ENCODE results near the gene PRELID1. TPM values are rescaled to one million over a fixed set of nuclear protein-coding genes. Genes with fewer than 3 reads are reported as not detected.

The PRELID1 gene
- total RNA-seq, 1 donor from 2014 or later, result 196 TPM

DNA sequence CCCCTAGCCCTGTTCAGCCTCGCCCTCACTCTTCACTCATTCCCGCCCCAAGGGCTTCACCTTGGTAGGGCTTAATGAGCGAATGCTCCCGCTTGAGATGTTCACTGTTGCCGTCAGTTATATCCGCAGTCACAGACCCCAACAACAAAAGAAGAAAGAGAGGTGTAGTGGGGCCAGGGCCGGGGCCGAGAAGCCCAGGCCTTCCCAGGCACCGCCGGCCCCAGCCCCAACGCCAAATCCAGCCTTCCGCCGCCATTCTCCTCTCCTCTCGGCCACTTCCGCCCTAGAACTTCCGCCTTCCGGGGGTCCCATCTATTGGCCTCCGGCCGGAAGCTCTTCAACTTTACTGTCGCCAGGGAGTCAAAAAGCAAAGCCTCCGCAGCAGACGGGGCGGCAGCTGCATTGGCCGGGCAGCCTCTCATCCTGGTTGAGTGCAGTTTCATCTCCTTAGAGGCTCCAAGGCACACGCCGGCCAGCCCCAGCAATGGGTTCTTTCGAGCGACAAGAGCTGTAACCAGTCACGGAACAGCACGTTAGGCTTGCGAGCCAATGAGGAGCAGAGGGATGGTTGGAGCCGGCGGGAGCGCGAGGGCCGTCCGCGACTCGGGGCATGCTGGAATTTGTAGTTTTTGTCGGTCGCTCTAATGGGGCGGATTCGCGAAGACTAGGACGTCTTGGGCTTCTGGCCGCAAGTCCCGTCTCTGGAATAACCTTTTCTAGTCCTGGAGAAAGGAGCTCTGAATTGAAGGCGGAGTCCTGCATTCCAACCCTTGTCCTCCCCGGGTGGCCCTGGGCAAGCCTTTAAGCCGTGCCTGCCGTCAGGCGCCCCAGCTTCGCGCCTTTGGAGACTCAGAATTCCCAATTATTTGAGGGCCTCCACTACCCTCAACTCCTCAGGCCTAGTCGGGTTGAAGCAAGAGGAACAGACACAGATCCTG is 48.1 kb downstream of the PRELID1 start, which contains the start of gene LMAN2:
LMAN2 (minus strand) TSS at position 277 of the 938 bp plus-strand sequence; CDS start at position 256, 21 bp downstream.
- no peak for FAIRE-seq

GRCh38 chr5:177353093-177353492 is 49.5 kb downstream of the PRELID1 start:
- H3K9ac ChIP-seq (ENCODE audit: low read length), result no peak overlapping the region
- H3K36me3 ChIP-seq (ENCODE audit: insufficient read depth, low read length), result peaks cover 7% of the 10 kb centered on the region
- DNase-seq (ENCODE audit: low read depth), result no peak
- H3K27ac ChIP-seq (ENCODE audit: low read depth, low read length), result no peak overlapping the region
- no peaks in the 10 kb centered on the region for H3K9me3 ChIP-seq (ENCODE audit: insufficient read depth, low read depth, low read length)
- H2AFZ ChIP-seq (ENCODE audit: low read depth, low read length), result no peak overlapping the region
- no peaks in the 10 kb centered on the region for H3K27me3 ChIP-seq (ENCODE audit: insufficient read depth, low read length)
- H4K20me1 ChIP-seq (ENCODE audit: insufficient read depth, low read length), result peaks cover 21% of the 10 kb centered on the region
- H3K4me2 ChIP-seq (ENCODE audit: low read length), result no peak overlapping the region
- Mint-ChIP-seq H3K27me3 (ENCODE audit: low read depth, unreplicated experiment) (peaks cover 5% of the 10 kb centered on the region), H3K4me1 (ENCODE audit: low read depth, unreplicated experiment) (peaks cover 29% of the 10 kb centered on the region), H3K36me3 (ENCODE audit: low read depth, unreplicated experiment) (peaks cover 2% of the 10 kb centered on the region), H3K27ac (ENCODE audit: unreplicated experiment) (peak overlapping the region; percentile 47), H3K9me3 (ENCODE audit: unreplicated experiment) (peaks cover 6% of the 10 kb centered on the region), H3K4me3 (ENCODE audit: unreplicated experiment) (peak overlapping the region; percentile 45)
- no peak for FAIRE-seq
- no peak for TF ChIP-seq CTCF (IDR thresholded peaks at IDR 0.05; ENCODE audit: insufficient read depth, low read depth, low read length)
- TF ChIP-seq EZH2 (IDR thresholded peaks at IDR 0.05; ENCODE audit: insufficient read depth, low read length), result no peak
- H3K79me2 ChIP-seq (ENCODE audit: insufficient read depth, low read length), result peaks cover 32% of the 10 kb centered on the region
- H3K4me1 ChIP-seq (ENCODE audit: insufficient read depth, low read length), result peaks cover 25% of the 10 kb centered on the region
- no peak overlapping the region for H3K4me3 ChIP-seq (ENCODE audit: insufficient read depth, low read depth, low read length)

More for the DNA sequence above, 48.1 kb downstream of the PRELID1 start, which contains the start of gene LMAN2:
- peaks cover 18% of the 10 kb centered on the region for H3K4me1 ChIP-seq (ENCODE audit: insufficient read depth, low read length)
- H2AFZ ChIP-seq (ENCODE audit: low read depth, low read length), result peak within 1 kb of the TSS; percentile 88
- DNase-seq (ENCODE audit: low read depth), result peak; percentile 96
- H3K36me3 ChIP-seq (ENCODE audit: insufficient read depth, low read length), result peaks cover 17% of the 10 kb centered on the region
- H4K20me1 ChIP-seq (ENCODE audit: insufficient read depth, low read length), result peaks cover 34% of the 10 kb centered on the region
- no peaks in the 10 kb centered on the region for H3K27me3 ChIP-seq (ENCODE audit: insufficient read depth, low read length)
- H3K9ac ChIP-seq (ENCODE audit: low read length), result peak within 1 kb of the TSS; percentile 93
- TF ChIP-seq CTCF (IDR thresholded peaks at IDR 0.05; ENCODE audit: insufficient read depth, low read depth, low read length) (no peak), EZH2 (IDR thresholded peaks at IDR 0.05; ENCODE audit: insufficient read depth, low read length) (no peak)
- peaks cover 2% of the 10 kb centered on the region for H3K36me3 Mint-ChIP-seq (ENCODE audit: low read depth, unreplicated experiment)
- peak within 1 kb of the TSS; percentile 98 for H3K27ac Mint-ChIP-seq (ENCODE audit: unreplicated experiment)
- H3K4me1 Mint-ChIP-seq (ENCODE audit: low read depth, unreplicated experiment), result peaks cover 21% of the 10 kb centered on the region
- H3K27ac ChIP-seq (ENCODE audit: low read depth, low read length), result peak within 1 kb of the TSS; percentile 96
- H3K4me3 Mint-ChIP-seq (ENCODE audit: unreplicated experiment), result peak within 1 kb of the TSS; percentile 98
- H3K9me3 ChIP-seq (ENCODE audit: insufficient read depth, low read depth, low read length), result no peaks in the 10 kb centered on the region
- peaks cover 5% of the 10 kb centered on the region for H3K27me3 Mint-ChIP-seq (ENCODE audit: low read depth, unreplicated experiment)
- H3K4me2 ChIP-seq (ENCODE audit: low read length), result peak within 1 kb of the TSS; percentile 93
- peaks cover 46% of the 10 kb centered on the region for H3K79me2 ChIP-seq (ENCODE audit: insufficient read depth, low read length)
- peak within 1 kb of the TSS; percentile 90 for H3K4me3 ChIP-seq (ENCODE audit: insufficient read depth, low read depth, low read length)
- H3K9me3 Mint-ChIP-seq (ENCODE audit: unreplicated experiment), result peaks cover 6% of the 10 kb centered on the region

Measured in astrocyte (in vitro differentiated cells and primary cell).